ENCODE measurements around the gene TBC1D1. TPM values are rescaled to one million over a fixed set of nuclear protein-coding genes. Genes with fewer than 3 reads are reported as not detected.
"Not testable (repeated sequence)": the region's sequence is repeated elsewhere in the genome, so short reads cannot be mapped to it uniquely, and the experiment has no call there.

TBC1D1 gene
- total RNA-seq, 4 donors from 2014 or later = 66.2 to 120 (median 87.9) TPM

DNA sequence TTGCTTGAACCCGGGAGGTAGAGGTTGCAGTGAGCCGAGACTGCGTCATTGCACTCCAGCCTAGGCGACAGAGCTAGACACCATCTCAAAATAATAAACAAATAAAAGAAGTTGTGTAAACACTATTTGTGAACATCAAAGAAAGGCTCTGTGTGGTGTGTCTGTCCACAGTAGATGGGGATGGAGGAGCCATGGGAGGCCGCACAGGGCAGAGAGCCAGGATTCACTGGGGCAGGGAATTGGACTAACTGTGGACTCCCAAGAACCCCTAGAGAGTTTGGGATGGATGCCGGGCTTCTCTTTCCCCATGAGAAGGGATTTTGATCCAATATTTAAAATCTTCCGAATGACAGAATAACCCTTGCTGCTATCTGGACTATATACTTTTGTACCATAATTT lies 26.5 kb downstream of the TBC1D1 start:
- DNase-seq = no peak
- H3K4me3 ChIP-seq = no peak overlapping the region
- H3K4me1 ChIP-seq = no peaks in the 10 kb centered on the region
- TF ChIP-seq, protein P1, sequence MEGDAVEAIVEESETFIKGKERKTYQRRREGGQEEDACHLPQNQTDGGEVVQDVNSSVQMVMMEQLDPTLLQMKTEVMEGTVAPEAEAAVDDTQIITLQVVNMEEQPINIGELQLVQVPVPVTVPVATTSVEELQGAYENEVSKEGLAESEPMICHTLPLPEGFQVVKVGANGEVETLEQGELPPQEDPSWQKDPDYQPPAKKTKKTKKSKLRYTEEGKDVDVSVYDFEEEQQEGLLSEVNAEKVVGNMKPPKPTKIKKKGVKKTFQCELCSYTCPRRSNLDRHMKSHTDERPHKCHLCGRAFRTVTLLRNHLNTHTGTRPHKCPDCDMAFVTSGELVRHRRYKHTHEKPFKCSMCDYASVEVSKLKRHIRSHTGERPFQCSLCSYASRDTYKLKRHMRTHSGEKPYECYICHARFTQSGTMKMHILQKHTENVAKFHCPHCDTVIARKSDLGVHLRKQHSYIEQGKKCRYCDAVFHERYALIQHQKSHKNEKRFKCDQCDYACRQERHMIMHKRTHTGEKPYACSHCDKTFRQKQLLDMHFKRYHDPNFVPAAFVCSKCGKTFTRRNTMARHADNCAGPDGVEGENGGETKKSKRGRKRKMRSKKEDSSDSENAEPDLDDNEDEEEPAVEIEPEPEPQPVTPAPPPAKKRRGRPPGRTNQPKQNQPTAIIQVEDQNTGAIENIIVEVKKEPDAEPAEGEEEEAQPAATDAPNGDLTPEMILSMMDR (IDR thresholded peaks at IDR 0.05) = no peak
- TF ChIP-seq POLR2A (IDR thresholded peaks at IDR 0.05) = no peak
- no peaks in the 10 kb centered on the region for H3K36me3 ChIP-seq
- no peak overlapping the region for H3K27ac ChIP-seq
- no peaks in the 10 kb centered on the region for H3K9me3 ChIP-seq
- H3K27me3 ChIP-seq = no peaks in the 10 kb centered on the region

DNA sequence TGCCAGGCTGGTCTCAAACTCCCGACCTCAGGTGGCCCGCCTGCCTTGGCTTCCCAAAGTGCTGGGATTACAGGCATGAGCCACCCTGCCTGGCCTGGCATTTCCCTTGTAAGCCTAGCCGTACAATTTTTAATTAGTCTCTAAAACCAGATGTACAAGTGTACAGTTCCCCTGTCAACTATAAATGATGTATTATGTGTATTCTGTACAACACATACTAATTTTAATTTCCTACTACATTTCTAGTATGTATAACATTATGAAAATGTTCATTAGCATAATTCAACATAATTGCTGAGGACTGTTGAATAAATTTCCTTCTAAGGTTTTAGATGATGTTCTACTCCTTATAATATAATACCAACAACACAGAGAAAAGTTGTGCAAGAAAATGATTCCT lies 27.8 kb downstream of the TBC1D1 start:
- no peak for TF ChIP-seq POLR2A (IDR thresholded peaks at IDR 0.05)
- TF ChIP-seq, protein P1 (IDR thresholded peaks at IDR 0.05) = no peak
- DNase-seq = no peak
- no peaks in the 10 kb centered on the region for H3K9me3 ChIP-seq
- H3K4me1 ChIP-seq = no peaks in the 10 kb centered on the region
- H3K27ac ChIP-seq = no peak overlapping the region
- no peaks in the 10 kb centered on the region for H3K36me3 ChIP-seq
- H3K4me3 ChIP-seq = no peak overlapping the region
- no peaks in the 10 kb centered on the region for H3K27me3 ChIP-seq

DNA sequence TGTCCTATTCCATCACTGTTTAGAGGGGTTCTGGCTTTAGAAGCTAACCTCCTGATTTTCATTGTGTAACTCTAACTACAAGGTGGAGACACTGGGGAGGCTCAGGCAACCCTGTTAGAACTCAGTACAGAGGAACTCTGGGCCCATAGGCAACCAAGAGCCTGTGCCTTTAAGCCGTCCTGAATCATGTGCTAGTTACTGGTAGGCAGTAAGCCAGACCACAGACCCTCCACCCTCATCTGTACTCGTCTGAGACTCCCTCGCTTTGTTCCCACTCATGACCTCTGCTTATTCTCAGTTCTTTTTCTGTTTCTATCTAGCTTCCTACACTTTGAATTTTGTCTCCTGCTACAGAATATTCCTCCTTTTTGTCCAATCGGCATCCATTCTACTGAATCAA lies 31.4 kb downstream of the TBC1D1 start:
- TF ChIP-seq, protein P1 (IDR thresholded peaks at IDR 0.05) = no peak
- no peak for TF ChIP-seq POLR2A (IDR thresholded peaks at IDR 0.05)
- Histone ChIP-seq H3K9me3 (no peaks in the 10 kb centered on the region), H3K27ac (no peak overlapping the region), H3K4me3 (no peak overlapping the region), H3K27me3 (no peaks in the 10 kb centered on the region), H3K36me3 (no peaks in the 10 kb centered on the region), H3K4me1 (no peaks in the 10 kb centered on the region)
- no peak for DNase-seq

DNA sequence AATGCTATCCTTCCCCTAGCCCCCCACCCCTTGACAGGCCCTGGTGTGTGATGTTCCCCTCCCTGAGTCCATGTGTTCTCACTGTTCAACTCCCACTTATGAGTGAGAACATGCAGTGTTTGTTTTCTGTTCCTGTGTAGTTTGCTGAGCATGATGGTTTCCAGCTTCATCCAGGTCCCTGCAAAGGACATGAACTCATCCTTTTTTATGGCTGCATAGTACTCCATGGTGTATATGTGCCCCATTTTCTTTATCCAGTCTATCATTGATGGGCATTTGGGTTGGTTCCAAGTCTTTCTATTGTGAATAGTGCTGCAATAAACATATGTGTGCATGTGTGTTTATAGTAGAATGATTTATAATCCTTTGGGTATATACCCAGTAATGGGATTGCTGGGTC lies 32.2 kb downstream of the TBC1D1 start:
- DNase-seq, H3K27me3 ChIP-seq, H3K9me3 ChIP-seq, H3K4me1 ChIP-seq, H3K27ac ChIP-seq, H3K4me3 ChIP-seq, H3K36me3 ChIP-seq: not testable (repeated sequence)

DNA sequence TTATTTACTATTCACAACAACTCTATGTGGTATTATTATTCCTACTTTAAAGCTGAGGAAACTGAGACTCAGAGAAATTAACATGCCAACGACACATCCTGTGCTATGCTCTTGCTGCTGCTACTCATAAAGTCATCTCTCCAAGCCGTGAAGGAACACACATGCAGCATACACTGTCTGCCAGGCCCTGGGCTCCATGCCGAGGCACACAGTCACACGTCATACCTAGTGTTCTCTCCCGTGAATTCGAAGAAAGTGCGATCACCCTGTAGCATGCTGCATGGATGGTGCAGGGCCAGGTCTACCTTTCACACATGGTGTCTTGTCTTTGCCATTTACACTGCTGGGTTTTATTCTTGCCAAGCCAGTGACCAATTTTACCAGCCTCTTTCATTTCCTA lies 34.1 kb downstream of the TBC1D1 start:
- no peak overlapping the region for H3K4me3 ChIP-seq
- H3K4me1 ChIP-seq = no peaks in the 10 kb centered on the region
- H3K9me3 ChIP-seq = no peaks in the 10 kb centered on the region
- TF ChIP-seq, protein P1 (IDR thresholded peaks at IDR 0.05) = no peak
- no peak for TF ChIP-seq POLR2A (IDR thresholded peaks at IDR 0.05)
- no peaks in the 10 kb centered on the region for H3K36me3 ChIP-seq
- DNase-seq = no peak
- no peak overlapping the region for H3K27ac ChIP-seq
- no peaks in the 10 kb centered on the region for H3K27me3 ChIP-seq

DNA sequence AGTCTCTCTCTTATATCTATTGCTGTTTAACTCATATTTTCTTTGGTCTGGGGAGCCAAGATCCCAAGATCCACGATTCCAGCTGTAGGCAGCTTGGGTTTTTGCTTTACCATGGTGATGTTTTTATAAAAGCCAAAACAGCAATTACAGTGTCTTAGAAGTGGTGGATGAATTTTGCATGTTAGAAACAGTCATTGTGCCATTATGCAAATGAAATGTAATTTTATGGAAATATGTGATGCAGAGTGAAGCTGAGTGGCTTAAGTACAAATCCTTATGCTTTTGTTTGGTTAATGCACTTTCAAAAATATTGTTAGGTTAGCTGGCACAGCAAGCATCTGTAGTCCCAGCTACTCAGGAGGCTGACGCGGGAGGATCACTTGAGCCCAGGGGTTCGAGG lies 36.5 kb downstream of the TBC1D1 start:
- Histone ChIP-seq H3K4me1 (no peaks in the 10 kb centered on the region), H3K4me3 (no peak overlapping the region), H3K36me3 (no peaks in the 10 kb centered on the region), H3K27me3 (no peaks in the 10 kb centered on the region), H3K27ac (no peak overlapping the region), H3K9me3 (no peaks in the 10 kb centered on the region)
- TF ChIP-seq POLR2A (IDR thresholded peaks at IDR 0.05) = no peak
- DNase-seq = no peak
